IPS-11a (cell line): ENCODE results near the gene SHISA8.

ENCODE experiments used
- H3K4me3 ChIP-seq: one replicate; pipeline ENCODE4 v1.5.1; 2013; ENCODE audit warnings: low read depth, low read length, control low read depth

The SHISA8 gene

GRCh38 chr22:41862530-41863266, 52.2 kb downstream of the SHISA8 start:
- H3K4me3 ChIP-seq, result no peak overlapping the region

GRCh38 chr22:41862160-41862529, 52.7 kb downstream of the SHISA8 start:
- H3K4me3 ChIP-seq, result no peak overlapping the region
